ENCODE measurements around the gene CRYBG3. TPM values are rescaled to one million over a fixed set of nuclear protein-coding genes. Genes with fewer than 3 reads are reported as not detected.

CRYBG3 gene
- total RNA-seq, 1 donor from 2014 or later = 22.6 TPM

- intact Hi-C loops (cut with DNase I) = no loop called here
- peak overlapping the region; percentile 9 for H3K27ac ChIP-seq
- no peaks in the 10 kb centered on the region for H3K9me3 ChIP-seq
- TF ChIP-seq POLR2AphosphoS5 (IDR thresholded peaks at IDR 0.05; ENCODE audit: insufficient read depth in 1 of 2, low read depth in 1 of 2) (no peak), CTCF (IDR thresholded peaks at IDR 0.05) (no peak), POLR2A (IDR thresholded peaks at IDR 0.05) (no peak)
- peaks cover 0 to 10% of the 10 kb centered on the region in 2 donors for H3K36me3 ChIP-seq
- no peak overlapping the region for H3K4me3 ChIP-seq
- no peak for DNase-seq (ENCODE audit: extremely low spot score in 2 of 2)
- peaks cover 16% of the 10 kb centered on the region for H3K4me1 ChIP-seq
- H3K27me3 ChIP-seq = no peaks in the 10 kb centered on the region
These were observed 61.3 kb downstream of the CRYBG3 start for GRCh38 chr3:97882975-97883598.

- H3K9me3 ChIP-seq = no peaks in the 10 kb centered on the region
- H3K27me3 ChIP-seq = no peaks in the 10 kb centered on the region
- peaks cover 16% of the 10 kb centered on the region for H3K4me1 ChIP-seq
- intact Hi-C loops (cut with DNase I) = no loop called here
- DNase-seq (ENCODE audit: extremely low spot score in 2 of 2) = no peak
- no peak overlapping the region for H3K4me3 ChIP-seq
- H3K27ac ChIP-seq = peak overlapping the region; percentile 9
- peaks cover 0 to 12% of the 10 kb centered on the region in 2 donors for H3K36me3 ChIP-seq
- TF ChIP-seq POLR2A (IDR thresholded peaks at IDR 0.05) = no peak
These were observed 61.9 kb downstream of the CRYBG3 start for GRCh38 chr3:97883736-97884135.

- no peak for DNase-seq (ENCODE audit: extremely low spot score in 2 of 2)
- peaks cover 0 to 12% of the 10 kb centered on the region in 2 donors for H3K36me3 ChIP-seq
- intact Hi-C loops (cut with DNase I) = no loop called here
These were observed 62.8 kb downstream of the CRYBG3 start for GRCh38 chr3:97884586-97885123.

GRCh38 chr3:97885931-97886824, 64.4 kb downstream of the CRYBG3 start:
- H3K4me1 ChIP-seq = peaks cover 16% of the 10 kb centered on the region
- no peaks in the 10 kb centered on the region for H3K27me3 ChIP-seq
- intact Hi-C loops (cut with DNase I) = no loop called here
- TF ChIP-seq POLR2A (IDR thresholded peaks at IDR 0.05) = no peak
- TF ChIP-seq POLR2AphosphoS5 (IDR thresholded peaks at IDR 0.05; ENCODE audit: insufficient read depth in 1 of 2, low read depth in 1 of 2) = no peak
- TF ChIP-seq CTCF (IDR thresholded peaks at IDR 0.05) = no peak
- peaks cover 0 to 13% of the 10 kb centered on the region in 2 donors for H3K36me3 ChIP-seq
- H3K9me3 ChIP-seq = no peaks in the 10 kb centered on the region
- DNase-seq (ENCODE audit: extremely low spot score in 2 of 2) = no peak
- H3K27ac ChIP-seq = peak overlapping the region; percentile 21
- H3K4me3 ChIP-seq = no peak overlapping the region

More at GRCh38 chr3:97884586-97885123, 62.8 kb downstream of the CRYBG3 start:
- Histone ChIP-seq H3K4me3 (no peak overlapping the region), H3K27me3 (no peaks in the 10 kb centered on the region), H3K4me1 (peaks cover 16% of the 10 kb centered on the region), H3K27ac (no peak overlapping the region), H3K9me3 (no peaks in the 10 kb centered on the region)
- no peak for TF ChIP-seq CTCF (IDR thresholded peaks at IDR 0.05)
- no peak for TF ChIP-seq POLR2A (IDR thresholded peaks at IDR 0.05)
- no peak for TF ChIP-seq POLR2AphosphoS5 (IDR thresholded peaks at IDR 0.05; ENCODE audit: insufficient read depth in 1 of 2, low read depth in 1 of 2)

GRCh38 chr3:97889814-97890213, 68.0 kb downstream of the CRYBG3 start:
- TF ChIP-seq POLR2AphosphoS5 (IDR thresholded peaks at IDR 0.05; ENCODE audit: insufficient read depth in 1 of 2, low read depth in 1 of 2) (no peak), CTCF (IDR thresholded peaks at IDR 0.05) (no peak)
- no peak for DNase-seq (ENCODE audit: extremely low spot score in 2 of 2)
- H3K9me3 ChIP-seq = no peaks in the 10 kb centered on the region
- H3K4me1 ChIP-seq = no peaks in the 10 kb centered on the region
- intact Hi-C loops (cut with DNase I) = no loop called here
- H3K4me3 ChIP-seq = no peak overlapping the region
- no peak overlapping the region for H3K27ac ChIP-seq
- H3K36me3 ChIP-seq = peaks cover 0 to 20% of the 10 kb centered on the region in 2 donors
- no peaks in the 10 kb centered on the region for H3K27me3 ChIP-seq

Measured in vagina (tissue), 2 donors.